ENCODE measurements around the gene SLC25A12.
"Not testable (repeated sequence)": the region's sequence is repeated elsewhere in the genome, so short reads cannot be mapped to it uniquely, and the experiment has no call there.

Gene SLC25A12

GRCh38 chr2:171893824-171894611 is at the start of gene SLC25A12:
Gene SLC25A12, minus strand, starts transcription at chr2:171894244. Its CDS starts 30 bp downstream, at chr2:171894214.
- DNase-seq = peak; percentile 60 to 72

- DNase-seq = no peak
Measured at GRCh38 chr2:171941316-171941699, 47.3 kb upstream of the SLC25A12 start.

GRCh38 chr2:171939743-171940071 is 45.7 kb upstream of the SLC25A12 start:
- no peak for DNase-seq

- no peak for DNase-seq
Measured at GRCh38 chr2:171939058-171939742, 45.2 kb upstream of the SLC25A12 start.

- DNase-seq = no peak
Measured at GRCh38 chr2:171930385-171930784, 36.3 kb upstream of the SLC25A12 start.

- no peak for DNase-seq
Measured at GRCh38 chr2:171924170-171924942, 30.3 kb upstream of the SLC25A12 start.

GRCh38 chr2:171923206-171923605 is 29.2 kb upstream of the SLC25A12 start:
- DNase-seq = no peak

- peak; percentile 94 to 98 for DNase-seq
Measured at GRCh38 chr2:171922230-171923022, 28.4 kb upstream of the SLC25A12 start, which contains the start of gene HAT1. Gene HAT1, plus strand, starts transcription at chr2:171922461. Its CDS starts 40 bp downstream, at chr2:171922501.

- no peak for DNase-seq
Measured at GRCh38 chr2:171921970-171922229, 27.9 kb upstream of the SLC25A12 start.

GRCh38 chr2:171919453-171919852 is 25.4 kb upstream of the SLC25A12 start:
- no peak for DNase-seq

GRCh38 chr2:171913517-171913916 is 19.5 kb upstream of the SLC25A12 start:
- DNase-seq = no peak

- DNase-seq = no peak
Measured at GRCh38 chr2:171910494-171910893, 16.4 kb upstream of the SLC25A12 start.

GRCh38 chr2:171909266-171909665 is 15.2 kb upstream of the SLC25A12 start:
- no peak for DNase-seq

GRCh38 chr2:171908235-171908634 is 14.2 kb upstream of the SLC25A12 start:
- no peak for DNase-seq

- DNase-seq = no peak
Measured at GRCh38 chr2:171902840-171903420, 8.9 kb upstream of the SLC25A12 start.

- DNase-seq = not testable (repeated sequence)
Measured at GRCh38 chr2:171899623-171900282, 5.7 kb upstream of the SLC25A12 start.

- no peak for DNase-seq
Measured at GRCh38 chr2:171895786-171896185, 1.7 kb upstream of the SLC25A12 start.

- DNase-seq = no peak
Measured at GRCh38 chr2:171894612-171894947, 536 bp upstream of the SLC25A12 start.

- no peak for DNase-seq
Measured at GRCh38 chr2:171893196-171893823, 734 bp downstream of the SLC25A12 start.

GRCh38 chr2:171889808-171890207 is 4.2 kb downstream of the SLC25A12 start:
- DNase-seq = no peak

GRCh38 chr2:171889333-171889732 is 4.7 kb downstream of the SLC25A12 start:
- no peak for DNase-seq

All from hippocampal formation (tissue), 2 donors.